ENCODE results near the gene BIRC6. TPM values are rescaled to one million over a fixed set of nuclear protein-coding genes. Genes with fewer than 3 reads are reported as not detected.
"Not testable (repeated sequence)": the region's sequence is repeated elsewhere in the genome, so short reads cannot be mapped to it uniquely, and the experiment has no call there.

BIRC6 gene
- total RNA-seq (2022) (69.6 and 81.1 TPM in 2 replicates), Bru-seq, nascent RNA (percentile 93 among the genes with signal in this experiment), BruChase-seq, experiment 1, labeled RNA remaining after a 6-hour chase (percentile 91 among the genes with signal in this experiment), BruChase-seq, experiment 2, labeled RNA remaining after a 2-hour chase (percentile 92 among the genes with signal in this experiment)
- long read RNA-seq, partial matches to known transcripts, result 7 of 11 reads
- long read RNA-seq, other reads (novel, unspliced or antisense), result 4 of 11 reads

- no TSS peak for BruUV-seq (replicated peaks)
- Mint-ChIP-seq H3K27me3 (ENCODE audit: insufficient read depth, unreplicated experiment) (no peaks in the 10 kb centered on the region), H3K9me3 (ENCODE audit: unreplicated experiment) (no peaks in the 10 kb centered on the region), H3K27ac (ENCODE audit: low read depth, unreplicated experiment) (peak within 1 kb of the TSS; percentile 76), H3K36me3 (ENCODE audit: insufficient read depth, unreplicated experiment) (peaks cover 9% of the 10 kb centered on the region), H3K4me3 (ENCODE audit: unreplicated experiment) (peak within 1 kb of the TSS; percentile 76), H3K4me1 (ENCODE audit: insufficient read depth, unreplicated experiment) (peaks cover 32% of the 10 kb centered on the region)
- ChIA-PET CTCF (no interaction called here), POLR2A (interaction anchor here (0.6 to 1.6 kb wide), 10 partner anchors 18 to 870 kb away, joined by 3 to 7 read pairs (median 4); partner anchors contain the start of gene SLC30A6)
- no peak for TF ChIP-seq CTCF (IDR thresholded peaks at IDR 0.05; ENCODE audit: unreplicated experiment)
- intact Hi-C loops (cut with micrococcal nuclease), result loop anchor here (2.0 kb wide), 1 partner anchor 192 kb away; the partner anchor contains the start of gene SLC30A6
- DNase-seq (ENCODE audit: unreplicated experiment), result peak; percentile 97
These were observed at the start of gene BIRC6 for GRCh38 chr2:32356681-32357317. TSS of gene BIRC6 (plus strand) at chr2:32357023. CDS start at chr2:32357162, 139 bp downstream.

- BruUV-seq (replicated peaks), result no TSS peak
- Mint-ChIP-seq H3K4me3 (ENCODE audit: unreplicated experiment) (no peak overlapping the region), H3K27me3 (ENCODE audit: insufficient read depth, unreplicated experiment) (no peaks in the 10 kb centered on the region), H3K9me3 (ENCODE audit: unreplicated experiment) (no peaks in the 10 kb centered on the region), H3K36me3 (ENCODE audit: insufficient read depth, unreplicated experiment) (peaks cover 35% of the 10 kb centered on the region), H3K27ac (ENCODE audit: low read depth, unreplicated experiment) (no peak overlapping the region), H3K4me1 (ENCODE audit: insufficient read depth, unreplicated experiment) (no peaks in the 10 kb centered on the region)
- intact Hi-C loops (cut with micrococcal nuclease), result no loop called here
- no peak for DNase-seq (ENCODE audit: unreplicated experiment)
- no peak for TF ChIP-seq CTCF (IDR thresholded peaks at IDR 0.05; ENCODE audit: unreplicated experiment)
- ChIA-PET POLR2A (no interaction called here), CTCF (no interaction called here)
These were observed 46.2 kb upstream of the BIRC6 start for GRCh38 chr2:32310577-32310976.

- H3K9me3 Mint-ChIP-seq (ENCODE audit: unreplicated experiment), result no peaks in the 10 kb centered on the region
- no peak overlapping the region for H3K27ac Mint-ChIP-seq (ENCODE audit: low read depth, unreplicated experiment)
- intact Hi-C loops (cut with micrococcal nuclease), result no loop called here
- TF ChIP-seq CTCF (IDR thresholded peaks at IDR 0.05; ENCODE audit: unreplicated experiment), result no peak
- peaks cover 16% of the 10 kb centered on the region for H3K36me3 Mint-ChIP-seq (ENCODE audit: insufficient read depth, unreplicated experiment)
- no peaks in the 10 kb centered on the region for H3K27me3 Mint-ChIP-seq (ENCODE audit: insufficient read depth, unreplicated experiment)
- ChIA-PET POLR2A (interaction anchor here (1.2 kb wide), 1 partner anchor 26 kb away, joined by 3 read pairs; no protein-coding TSS in a partner anchor), CTCF (interaction anchor here (1.2 kb wide), 1 partner anchor 10 kb away, joined by 3 read pairs; no protein-coding TSS in a partner anchor)
- no peak for DNase-seq (ENCODE audit: unreplicated experiment)
- H3K4me3 Mint-ChIP-seq (ENCODE audit: unreplicated experiment), result no peak overlapping the region
- no TSS peak for BruUV-seq (replicated peaks)
- H3K4me1 Mint-ChIP-seq (ENCODE audit: insufficient read depth, unreplicated experiment), result no peaks in the 10 kb centered on the region
These were observed 41.9 kb upstream of the BIRC6 start for GRCh38 chr2:32314886-32315285.

GRCh38 chr2:32328679-32329078 is 28.1 kb upstream of the BIRC6 start:
- H3K9me3 Mint-ChIP-seq (ENCODE audit: unreplicated experiment); BruUV-seq (replicated peaks): not testable (repeated sequence)

GRCh38 chr2:32329180-32329980 is 27.4 kb upstream of the BIRC6 start:
- H3K9me3 Mint-ChIP-seq (ENCODE audit: unreplicated experiment); DNase-seq (ENCODE audit: unreplicated experiment); intact Hi-C loops (cut with micrococcal nuclease); H3K4me1 Mint-ChIP-seq (ENCODE audit: insufficient read depth, unreplicated experiment); H3K4me3 Mint-ChIP-seq (ENCODE audit: unreplicated experiment); POLR2A ChIA-PET; H3K36me3 Mint-ChIP-seq (ENCODE audit: insufficient read depth, unreplicated experiment); BruUV-seq (replicated peaks); H3K27ac Mint-ChIP-seq (ENCODE audit: low read depth, unreplicated experiment); H3K27me3 Mint-ChIP-seq (ENCODE audit: insufficient read depth, unreplicated experiment): not testable (repeated sequence)
- CTCF ChIA-PET, result interaction anchor here (0.7 kb wide), 1 partner anchor 13 kb away, joined by 3 read pairs; no protein-coding TSS in a partner anchor

More at GRCh38 chr2:32328679-32329078, 28.1 kb upstream of the BIRC6 start:
- H3K36me3 Mint-ChIP-seq (ENCODE audit: insufficient read depth, unreplicated experiment); H3K27me3 Mint-ChIP-seq (ENCODE audit: insufficient read depth, unreplicated experiment); H3K4me1 Mint-ChIP-seq (ENCODE audit: insufficient read depth, unreplicated experiment); H3K4me3 Mint-ChIP-seq (ENCODE audit: unreplicated experiment); H3K27ac Mint-ChIP-seq (ENCODE audit: low read depth, unreplicated experiment); POLR2A ChIA-PET; DNase-seq (ENCODE audit: unreplicated experiment); intact Hi-C loops (cut with micrococcal nuclease): not testable (repeated sequence)
- CTCF ChIA-PET, result interaction anchor here (0.7 kb wide), 1 partner anchor 14 kb away, joined by 3 read pairs; no protein-coding TSS in a partner anchor

Measured in MCF 10A (cell line).